Measurements from ENCODE around the gene RRP1. TPM values are rescaled to one million over a fixed set of nuclear protein-coding genes. Genes with fewer than 3 reads are reported as not detected.

RRP1 gene
- total and polyA plus RNA-seq, 2 of the 13 experiments (the other 11 are each of a cell fraction or from before 2014, with no cell fraction given): 20.1 to 35.1 TPM

DNA sequence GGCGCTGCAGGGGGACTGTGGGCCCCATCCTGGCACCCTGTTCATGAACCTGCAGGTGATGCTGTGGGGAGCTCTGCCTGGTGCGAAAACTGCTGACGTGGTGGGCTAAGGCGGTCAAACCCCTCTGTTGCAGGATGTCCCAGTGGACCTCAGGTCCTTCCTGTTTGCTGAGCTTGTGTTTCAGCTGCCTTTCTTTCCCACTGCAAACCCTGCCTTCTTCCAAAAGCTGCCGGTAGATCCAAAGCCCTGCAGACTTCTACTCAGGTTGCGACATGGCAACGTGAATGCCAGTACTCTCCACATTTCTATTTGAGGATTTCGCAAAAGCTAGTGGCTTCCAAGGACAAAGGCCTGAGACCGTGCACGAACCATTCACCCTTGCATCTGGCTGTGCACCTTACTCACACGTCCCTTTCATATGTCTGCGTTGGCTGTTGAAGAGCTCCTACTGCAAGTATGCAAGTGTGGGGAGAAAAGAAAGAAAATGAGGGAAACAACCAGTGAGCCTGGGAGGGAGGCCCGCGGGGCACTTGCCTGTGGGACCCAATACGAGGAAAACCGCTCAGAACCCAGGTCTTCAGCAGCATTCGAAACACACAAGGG, 6.2 kb upstream of the RRP1 start (continued):
- TF ChIP-seq ZNF33B (CRISPR knock-in tag; IDR thresholded peaks at IDR 0.05) (no peak), TRIM24 (CRISPR knock-in tag; IDR thresholded peaks at IDR 0.05) (peak; percentile 82; the same call in 1 of the 2 replicates), AGO2 (optimal IDR thresholded peaks at IDR 0.05; ENCODE audit: low read depth, low read length) (no peak), HOXA3 (CRISPR knock-in tag; IDR thresholded peaks at IDR 0.05) (peak; percentile 84; the same call in 1 of the 2 replicates), NCOR1 (IDR thresholded peaks at IDR 0.05; ENCODE audit: borderline replicate concordance, low read length) (peak; percentile 73; the same call in 1 of the 2 replicates), ZNF468 (CRISPR knock-in tag; IDR thresholded peaks at IDR 0.05) (no peak), PITX1 (CRISPR knock-in tag; IDR thresholded peaks at IDR 0.05) (peak; percentile 74; the same call in 1 of the 2 replicates), NCOA5 (CRISPR knock-in tag; IDR thresholded peaks at IDR 0.05) (no peak), TEAD2 (CRISPR knock-in tag; IDR thresholded peaks at IDR 0.05) (no peak), ZNF660 (CRISPR knock-in tag; IDR thresholded peaks at IDR 0.05; ENCODE audit: borderline replicate concordance, low read depth) (no peak), CEBPG (CRISPR knock-in tag; IDR thresholded peaks at IDR 0.05) (peak; percentile 98), RXRA (CRISPR knock-in tag; IDR thresholded peaks at IDR 0.05) (peak; percentile 89), ZNF724P (CRISPR knock-in tag; IDR thresholded peaks at IDR 0.05; ENCODE audit: borderline replicate concordance) (no peak), EHMT2 (IDR thresholded peaks at IDR 0.05; ENCODE audit: borderline replicate concordance, low read depth, low read length) (no peak)
- TF ChIP-seq, protein P1, sequence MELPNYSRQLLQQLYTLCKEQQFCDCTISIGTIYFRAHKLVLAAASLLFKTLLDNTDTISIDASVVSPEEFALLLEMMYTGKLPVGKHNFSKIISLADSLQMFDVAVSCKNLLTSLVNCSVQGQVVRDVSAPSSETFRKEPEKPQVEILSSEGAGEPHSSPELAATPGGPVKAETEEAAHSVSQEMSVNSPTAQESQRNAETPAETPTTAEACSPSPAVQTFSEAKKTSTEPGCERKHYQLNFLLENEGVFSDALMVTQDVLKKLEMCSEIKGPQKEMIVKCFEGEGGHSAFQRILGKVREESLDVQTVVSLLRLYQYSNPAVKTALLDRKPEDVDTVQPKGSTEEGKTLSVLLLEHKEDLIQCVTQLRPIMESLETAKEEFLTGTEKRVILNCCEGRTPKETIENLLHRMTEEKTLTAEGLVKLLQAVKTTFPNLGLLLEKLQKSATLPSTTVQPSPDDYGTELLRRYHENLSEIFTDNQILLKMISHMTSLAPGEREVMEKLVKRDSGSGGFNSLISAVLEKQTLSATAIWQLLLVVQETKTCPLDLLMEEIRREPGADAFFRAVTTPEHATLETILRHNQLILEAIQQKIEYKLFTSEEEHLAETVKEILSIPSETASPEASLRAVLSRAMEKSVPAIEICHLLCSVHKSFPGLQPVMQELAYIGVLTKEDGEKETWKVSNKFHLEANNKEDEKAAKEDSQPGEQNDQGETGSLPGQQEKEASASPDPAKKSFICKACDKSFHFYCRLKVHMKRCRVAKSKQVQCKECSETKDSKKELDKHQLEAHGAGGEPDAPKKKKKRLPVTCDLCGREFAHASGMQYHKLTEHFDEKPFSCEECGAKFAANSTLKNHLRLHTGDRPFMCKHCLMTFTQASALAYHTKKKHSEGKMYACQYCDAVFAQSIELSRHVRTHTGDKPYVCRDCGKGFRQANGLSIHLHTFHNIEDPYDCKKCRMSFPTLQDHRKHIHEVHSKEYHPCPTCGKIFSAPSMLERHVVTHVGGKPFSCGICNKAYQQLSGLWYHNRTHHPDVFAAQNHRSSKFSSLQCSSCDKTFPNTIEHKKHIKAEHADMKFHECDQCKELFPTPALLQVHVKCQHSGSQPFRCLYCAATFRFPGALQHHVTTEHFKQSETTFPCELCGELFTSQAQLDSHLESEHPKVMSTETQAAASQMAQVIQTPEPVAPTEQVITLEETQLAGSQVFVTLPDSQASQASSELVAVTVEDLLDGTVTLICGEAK (IDR thresholded peaks at IDR 0.05): no peak
- TF ChIP-seq, protein P1 (CRISPR knock-in tag; IDR thresholded peaks at IDR 0.05): peak; percentile 34; the same call in 1 of the 2 replicates
- TF ChIP-seq, protein P2, sequence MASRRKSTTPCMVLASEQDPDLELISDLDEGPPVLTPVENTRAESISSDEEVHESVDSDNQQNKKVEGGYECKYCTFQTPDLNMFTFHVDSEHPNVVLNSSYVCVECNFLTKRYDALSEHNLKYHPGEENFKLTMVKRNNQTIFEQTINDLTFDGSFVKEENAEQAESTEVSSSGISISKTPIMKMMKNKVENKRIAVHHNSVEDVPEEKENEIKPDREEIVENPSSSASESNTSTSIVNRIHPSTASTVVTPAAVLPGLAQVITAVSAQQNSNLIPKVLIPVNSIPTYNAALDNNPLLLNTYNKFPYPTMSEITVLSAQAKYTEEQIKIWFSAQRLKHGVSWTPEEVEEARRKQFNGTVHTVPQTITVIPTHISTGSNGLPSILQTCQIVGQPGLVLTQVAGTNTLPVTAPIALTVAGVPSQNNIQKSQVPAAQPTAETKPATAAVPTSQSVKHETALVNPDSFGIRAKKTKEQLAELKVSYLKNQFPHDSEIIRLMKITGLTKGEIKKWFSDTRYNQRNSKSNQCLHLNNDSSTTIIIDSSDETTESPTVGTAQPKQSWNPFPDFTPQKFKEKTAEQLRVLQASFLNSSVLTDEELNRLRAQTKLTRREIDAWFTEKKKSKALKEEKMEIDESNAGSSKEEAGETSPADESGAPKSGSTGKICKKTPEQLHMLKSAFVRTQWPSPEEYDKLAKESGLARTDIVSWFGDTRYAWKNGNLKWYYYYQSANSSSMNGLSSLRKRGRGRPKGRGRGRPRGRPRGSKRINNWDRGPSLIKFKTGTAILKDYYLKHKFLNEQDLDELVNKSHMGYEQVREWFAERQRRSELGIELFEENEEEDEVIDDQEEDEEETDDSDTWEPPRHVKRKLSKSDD (CRISPR knock-in tag; IDR thresholded peaks at IDR 0.05; ENCODE audit: low read depth): no peak; the same call in 1 of the 2 replicates
